ENCODE data around the gene CD63.
"Not testable (repeated sequence)": the region's sequence is repeated elsewhere in the genome, so short reads cannot be mapped to it uniquely, and the experiment has no call there.

Gene CD63, protein sequence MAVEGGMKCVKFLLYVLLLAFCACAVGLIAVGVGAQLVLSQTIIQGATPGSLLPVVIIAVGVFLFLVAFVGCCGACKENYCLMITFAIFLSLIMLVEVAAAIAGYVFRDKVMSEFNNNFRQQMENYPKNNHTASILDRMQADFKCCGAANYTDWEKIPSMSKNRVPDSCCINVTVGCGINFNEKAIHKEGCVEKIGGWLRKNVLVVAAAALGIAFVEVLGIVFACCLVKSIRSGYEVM

GRCh38 chr12:55728939-55729818 is at the start of gene CD63:
TSS of gene CD63 (minus strand) at chr12:55729009. CDS start at chr12:55728341, 668 bp downstream.
- Mint-ChIP-seq H3K4me1 (ENCODE audit: low read depth) (peaks cover 40% of the 10 kb centered on the region), H3K27ac (peak within 1 kb of the TSS; percentile 94), H3K27me3 (no peaks in the 10 kb centered on the region), H3K9me3 (ENCODE audit: low read depth) (no peaks in the 10 kb centered on the region), H3K4me3 (peak within 1 kb of the TSS; percentile 86), H3K36me3 (no peaks in the 10 kb centered on the region)

- H3K27ac Mint-ChIP-seq: peak overlapping the region; percentile 22
- H3K9me3 Mint-ChIP-seq (ENCODE audit: low read depth): no peaks in the 10 kb centered on the region
- H3K27me3 Mint-ChIP-seq: no peaks in the 10 kb centered on the region
- H3K4me1 Mint-ChIP-seq (ENCODE audit: low read depth): peaks cover 19% of the 10 kb centered on the region
- no peak overlapping the region for H3K4me3 Mint-ChIP-seq
- peaks cover 6% of the 10 kb centered on the region for H3K36me3 Mint-ChIP-seq
These were observed 49.0 kb upstream of the CD63 start for GRCh38 chr12:55777856-55778255.

DNA sequence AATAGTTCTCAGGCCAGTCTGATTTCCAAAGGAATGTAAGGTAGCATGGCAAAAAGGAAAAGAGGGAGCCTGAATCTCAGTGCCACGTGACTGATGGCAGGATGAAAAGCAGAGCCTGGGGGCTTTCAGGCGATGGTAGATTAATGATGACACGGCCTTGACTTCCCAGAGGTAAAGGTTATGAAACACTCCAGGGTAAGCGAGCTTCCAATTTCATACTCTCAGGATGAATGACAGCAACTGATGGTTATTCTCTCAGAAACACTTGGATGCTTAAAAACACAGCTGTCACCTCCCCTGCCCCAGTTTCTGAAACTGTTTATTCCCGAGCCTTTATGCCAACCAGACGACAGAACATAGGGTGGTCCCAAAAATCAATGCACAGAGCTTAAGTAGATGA is 42.9 kb upstream of the CD63 start:
- H3K4me3 Mint-ChIP-seq: no peak overlapping the region
- no peaks in the 10 kb centered on the region for H3K9me3 Mint-ChIP-seq (ENCODE audit: low read depth)
- no peaks in the 10 kb centered on the region for H3K27me3 Mint-ChIP-seq
- peaks cover 8% of the 10 kb centered on the region for H3K36me3 Mint-ChIP-seq
- peaks cover 11% of the 10 kb centered on the region for H3K4me1 Mint-ChIP-seq (ENCODE audit: low read depth)
- H3K27ac Mint-ChIP-seq: no peak overlapping the region

DNA sequence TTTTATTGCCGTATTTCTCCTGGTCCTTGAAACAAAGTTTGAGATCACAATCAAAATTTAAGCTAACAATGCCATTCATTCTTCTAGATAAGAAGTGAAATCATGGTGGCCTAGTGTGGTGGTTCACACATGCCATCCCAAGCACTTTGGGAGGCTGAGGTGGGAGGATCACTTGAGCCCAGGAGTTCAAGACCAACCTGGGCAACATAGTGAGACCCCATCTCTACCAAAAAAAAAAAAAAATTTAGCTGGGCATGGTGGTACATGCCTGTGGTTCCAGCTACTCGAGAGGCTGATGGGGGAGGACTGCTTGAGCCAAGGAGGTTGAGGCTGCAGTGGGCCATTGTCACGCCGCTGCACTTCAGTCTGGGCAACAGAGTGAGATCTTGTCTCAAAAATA is 38.3 kb upstream of the CD63 start:
- H3K27me3 Mint-ChIP-seq: no peaks in the 10 kb centered on the region
- H3K4me1 Mint-ChIP-seq (ENCODE audit: low read depth): peaks cover 2% of the 10 kb centered on the region
- H3K36me3 Mint-ChIP-seq: peaks cover 5% of the 10 kb centered on the region
- H3K4me3 Mint-ChIP-seq: no peak overlapping the region
- no peaks in the 10 kb centered on the region for H3K9me3 Mint-ChIP-seq (ENCODE audit: low read depth)
- no peak overlapping the region for H3K27ac Mint-ChIP-seq

GRCh38 chr12:55765736-55766290 is 37.0 kb upstream of the CD63 start:
- Mint-ChIP-seq H3K4me3 (no peak overlapping the region), H3K27me3 (no peaks in the 10 kb centered on the region), H3K27ac (no peak overlapping the region), H3K4me1 (ENCODE audit: low read depth) (peaks cover 3% of the 10 kb centered on the region), H3K9me3 (ENCODE audit: low read depth) (no peaks in the 10 kb centered on the region), H3K36me3 (peaks cover 3% of the 10 kb centered on the region)

DNA sequence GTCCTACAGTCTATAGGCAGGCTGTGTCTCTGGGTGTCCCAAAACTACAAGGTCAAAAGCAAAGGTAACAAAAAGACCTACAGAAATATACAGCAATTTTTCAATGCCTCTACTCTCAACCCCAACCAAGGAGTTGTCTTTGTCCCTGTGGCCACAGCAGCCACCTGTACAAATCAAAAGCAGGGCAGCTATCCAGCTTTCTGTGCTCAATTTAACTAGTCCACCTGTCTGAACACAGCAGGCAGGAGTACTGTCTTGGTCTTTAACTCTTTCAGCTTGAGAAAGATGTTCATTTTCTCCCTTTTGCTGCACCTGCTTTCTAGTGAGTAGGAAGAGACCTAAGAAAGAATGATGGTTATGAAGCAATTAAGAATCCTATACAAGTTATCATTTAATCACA is 33.8 kb upstream of the CD63 start:
- Mint-ChIP-seq H3K4me1 (ENCODE audit: low read depth) (peaks cover 5% of the 10 kb centered on the region), H3K27ac (no peak overlapping the region), H3K36me3 (peaks cover 3% of the 10 kb centered on the region), H3K4me3 (no peak overlapping the region), H3K27me3 (no peaks in the 10 kb centered on the region), H3K9me3 (ENCODE audit: low read depth) (no peaks in the 10 kb centered on the region)

GRCh38 chr12:55760663-55761062 is 31.9 kb upstream of the CD63 start:
- Mint-ChIP-seq H3K9me3 (ENCODE audit: low read depth) (no peaks in the 10 kb centered on the region), H3K27me3 (no peaks in the 10 kb centered on the region), H3K36me3 (peaks cover 3% of the 10 kb centered on the region), H3K4me1 (ENCODE audit: low read depth) (peaks cover 5% of the 10 kb centered on the region), H3K27ac (peak overlapping the region; percentile 81), H3K4me3 (no peak overlapping the region)

- not testable (repeated sequence) for H3K4me1 Mint-ChIP-seq (ENCODE audit: low read depth)
These were observed 29.8 kb upstream of the CD63 start for GRCh38 chr12:55758575-55758974.

DNA sequence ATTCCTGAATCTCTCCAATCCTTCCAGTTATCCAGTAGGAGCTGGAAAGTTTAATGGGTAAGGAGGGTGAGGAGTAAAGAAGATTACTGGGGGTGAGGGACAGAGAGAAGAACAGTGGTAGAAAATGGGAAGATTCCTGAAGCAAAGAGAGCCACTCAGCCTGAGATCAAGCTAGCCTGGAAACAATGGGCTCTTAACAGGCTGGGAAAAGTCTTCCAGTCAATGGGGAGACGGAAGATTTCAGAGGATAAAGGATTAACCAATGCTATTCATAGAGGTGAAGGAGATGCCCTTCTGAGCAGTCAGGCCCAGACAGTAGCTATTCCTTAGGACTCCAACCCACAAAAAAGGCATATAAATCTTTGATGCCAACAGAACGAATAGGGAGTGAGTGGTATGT is 28.9 kb upstream of the CD63 start:
- Mint-ChIP-seq H3K27ac (no peak overlapping the region), H3K4me1 (ENCODE audit: low read depth) (peaks cover 8% of the 10 kb centered on the region), H3K27me3 (no peaks in the 10 kb centered on the region), H3K4me3 (no peak overlapping the region), H3K36me3 (peaks cover 3% of the 10 kb centered on the region), H3K9me3 (ENCODE audit: low read depth) (no peaks in the 10 kb centered on the region)

More at GRCh38 chr12:55758575-55758974, 29.8 kb upstream of the CD63 start:
- not testable (repeated sequence) for H3K36me3 Mint-ChIP-seq; H3K27me3 Mint-ChIP-seq; H3K9me3 Mint-ChIP-seq (ENCODE audit: low read depth); H3K4me3 Mint-ChIP-seq; H3K27ac Mint-ChIP-seq

DNA sequence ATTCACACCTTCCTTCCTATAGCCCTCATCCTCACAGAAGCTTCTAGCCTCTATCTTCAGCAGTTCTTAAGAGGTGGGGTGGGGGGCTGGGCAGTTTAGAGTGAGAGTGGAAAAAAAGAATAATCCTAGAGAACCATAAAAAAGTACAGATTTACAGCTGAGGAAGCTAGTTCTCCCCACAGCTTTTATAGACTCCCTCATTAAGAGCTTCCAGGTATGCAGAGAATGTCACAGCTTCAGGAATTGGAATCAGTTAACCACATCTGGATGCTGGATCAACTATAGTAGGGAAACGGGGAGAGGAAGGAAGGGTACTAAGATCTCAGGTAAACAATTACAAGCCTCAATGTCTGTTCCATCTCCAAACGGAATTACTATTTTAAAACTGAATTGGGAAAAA is 26.4 kb upstream of the CD63 start:
- peaks cover 3% of the 10 kb centered on the region for H3K4me1 Mint-ChIP-seq (ENCODE audit: low read depth)
- H3K36me3 Mint-ChIP-seq: no peaks in the 10 kb centered on the region
- H3K9me3 Mint-ChIP-seq (ENCODE audit: low read depth): no peaks in the 10 kb centered on the region
- peak overlapping the region; percentile 62 for H3K27ac Mint-ChIP-seq
- H3K27me3 Mint-ChIP-seq: no peaks in the 10 kb centered on the region
- H3K4me3 Mint-ChIP-seq: no peak overlapping the region

GRCh38 chr12:55748230-55748993 is 19.6 kb upstream of the CD63 start:
- H3K4me1 Mint-ChIP-seq (ENCODE audit: low read depth): peaks cover 23% of the 10 kb centered on the region
- no peaks in the 10 kb centered on the region for H3K9me3 Mint-ChIP-seq (ENCODE audit: low read depth)
- no peak overlapping the region for H3K4me3 Mint-ChIP-seq
- H3K36me3 Mint-ChIP-seq: no peaks in the 10 kb centered on the region
- H3K27me3 Mint-ChIP-seq: no peaks in the 10 kb centered on the region
- no peak overlapping the region for H3K27ac Mint-ChIP-seq

DNA sequence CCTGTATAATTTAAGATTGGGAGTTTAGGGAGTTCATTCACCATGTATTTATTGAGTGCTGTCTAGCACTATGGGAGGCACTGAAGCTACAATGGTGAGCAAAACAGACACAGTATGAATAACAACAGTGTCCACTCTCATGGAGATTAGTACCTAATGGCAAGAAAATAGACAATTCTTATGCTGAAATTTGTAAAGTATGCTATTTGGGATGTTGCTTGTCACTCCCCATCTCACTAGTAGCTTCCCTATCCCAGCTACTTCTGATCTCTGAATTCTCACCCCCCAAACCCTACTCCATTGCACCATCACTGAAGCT is 18.1 kb upstream of the CD63 start:
- Mint-ChIP-seq H3K4me1 (ENCODE audit: low read depth) (peaks cover 30% of the 10 kb centered on the region), H3K9me3 (ENCODE audit: low read depth) (no peaks in the 10 kb centered on the region), H3K36me3 (no peaks in the 10 kb centered on the region), H3K4me3 (no peak overlapping the region), H3K27ac (peak overlapping the region; percentile 70), H3K27me3 (no peaks in the 10 kb centered on the region)

DNA sequence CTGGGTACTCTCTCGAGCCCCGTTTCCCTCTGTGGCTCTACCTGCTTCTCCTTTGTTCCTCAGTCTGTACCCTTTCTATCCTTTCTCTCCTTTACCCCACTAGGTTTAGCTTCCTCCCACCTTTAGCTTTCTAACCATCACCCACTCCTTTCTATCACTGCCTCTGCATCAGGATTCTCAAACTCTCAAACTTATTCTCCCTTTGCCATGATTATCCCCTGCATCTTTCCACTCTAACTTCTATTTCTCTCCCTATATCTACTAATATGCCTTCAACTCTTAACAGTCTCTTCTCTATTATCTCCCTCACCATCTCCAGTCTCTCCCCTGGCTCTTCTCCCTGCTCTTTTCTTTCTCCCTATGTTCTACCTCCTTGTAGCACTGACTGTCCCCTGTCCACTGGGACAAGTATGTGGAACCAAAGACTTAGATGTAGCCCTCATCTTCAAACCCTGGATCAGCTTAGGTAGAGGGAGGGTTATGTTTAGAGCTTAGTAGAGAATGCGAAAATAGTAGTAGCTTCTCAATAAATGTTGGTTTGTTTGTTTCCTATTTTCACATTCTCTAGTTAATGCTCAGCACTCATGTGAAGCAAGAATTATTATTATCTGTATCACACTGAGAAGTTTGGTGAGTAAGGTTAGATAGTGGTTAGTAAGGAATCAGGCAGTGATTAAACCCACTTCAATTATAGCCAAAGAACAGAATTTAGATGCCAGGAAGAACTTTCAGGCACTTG is 17.5 kb upstream of the CD63 start:
- Mint-ChIP-seq H3K4me3 (peak overlapping the region; percentile 44), H3K9me3 (ENCODE audit: low read depth) (no peaks in the 10 kb centered on the region)

GRCh38 chr12:55745361-55746173 is 16.8 kb upstream of the CD63 start:
- H3K4me3 Mint-ChIP-seq: peak overlapping the region; percentile 90
- no peaks in the 10 kb centered on the region for H3K27me3 Mint-ChIP-seq
- H3K36me3 Mint-ChIP-seq: no peaks in the 10 kb centered on the region
- H3K27ac Mint-ChIP-seq: peak overlapping the region; percentile 70
- no peaks in the 10 kb centered on the region for H3K9me3 Mint-ChIP-seq (ENCODE audit: low read depth)
- H3K4me1 Mint-ChIP-seq (ENCODE audit: low read depth): peaks cover 32% of the 10 kb centered on the region

More for the DNA sequence above, 17.5 kb upstream of the CD63 start:
- Mint-ChIP-seq H3K27me3 (no peaks in the 10 kb centered on the region), H3K36me3 (no peaks in the 10 kb centered on the region), H3K27ac (peak overlapping the region; percentile 70), H3K4me1 (ENCODE audit: low read depth) (peaks cover 30% of the 10 kb centered on the region)
